Heart left ventricle (tissue), 16 donors: ENCODE data around the gene CLEC18A. TPM values are rescaled to one million over a fixed set of nuclear protein-coding genes. Genes with fewer than 3 reads are reported as not detected.

Source experiments
- ATAC-seq, 4 donors: fragments of 200-7000 bp; cut with Tn5 transposase; one replicate each; pipeline ENCODE4 v1.9.1; 2020 to 2022; ENCODE audit warnings: moderate library complexity in 4 of 4, mild to moderate bottlenecking in 3 of 4, moderate number of reproducible peaks in 1 of 4
- DNase-seq, 5 donors: peaks; one replicate each; pipeline ENCODE4 v3.0.0-alpha.2; 2020
- H3K27ac ChIP-seq, 12 donors: fragments of 200-600 bp; sonication (generic) in 4 of 12; one replicate each; pipeline versions ENCODE4 v1.5.0 to v1.8.0; 2016 to 2022; ENCODE audit warnings: mild to moderate bottlenecking in 2 of 12
- H3K27me3 ChIP-seq, 9 donors: fragments of 200-600 bp; sonication (generic) in 2 of 9; one replicate each; pipeline versions ENCODE4 v1.5.1 to v1.8.0; 2016 to 2022; ENCODE audit warnings: mild to moderate bottlenecking in 3 of 9
- H3K36me3 ChIP-seq, 9 donors: fragments of 200-600 bp; sonication (generic) in 2 of 9; one replicate each; pipeline versions ENCODE4 v1.5.0 to v1.8.0; 2018 to 2022; ENCODE audit warnings: mild to moderate bottlenecking in 2 of 9
- H3K4me1 ChIP-seq, 12 donors: fragments of 200-600 bp; sonication (generic) in 4 of 12; one replicate each; pipeline versions ENCODE4 v1.5.0 to v1.8.0; 2016 to 2022; ENCODE audit warnings: mild to moderate bottlenecking in 3 of 12
- H3K4me3 ChIP-seq, 12 donors: fragments of 200-600 bp; sonication (generic) in 4 of 12; one replicate each; pipeline versions ENCODE4 v1.5.0 to v1.8.0; 2017 to 2022; ENCODE audit warnings: mild to moderate bottlenecking in 9 of 12, moderate library complexity in 4 of 12
- H3K9me3 ChIP-seq, 12 donors: fragments of 200-600 bp; sonication (generic) in 4 of 12; one replicate each; pipeline versions ENCODE4 v1.5.0 to v1.8.0; 2016 to 2022; ENCODE audit warnings: mild to moderate bottlenecking in 1 of 12
- POLR2A ChIP-seq, 2 donors: fragments of 450-650 bp; IDR thresholded peaks; one replicate each; pipeline ENCODE4 v1.6.1; 2017; ENCODE audit warnings: antibody characterized with exemption in 2 of 2, mild to moderate bottlenecking in 2 of 2, moderate library complexity in 2 of 2
- WGBS, 4 donors: extraction: QIAGEN DNeasy Blood & Tissue Kit in 2 of 4; methylation state at CpG; one replicate each; pipeline versions ENCODE4 v1.1.5 to v1.1.7; 2013 to 2018; 5-methylcytosine and 5-hydroxymethylcytosine counted together
- intact Hi-C, 10 donors: fragments of 100-400 bp; cut with DNase I; formaldehyde crosslinking; loops; one replicate each; pipeline versions ENCODE4 v1.11.1 to v1.14.2; 2022
- polyA plus RNA-seq, 2 donors: library from polyadenylated mRNA; stranded (reverse); fragments of 200-250 nt; gene quantifications; one replicate each; pipeline ENCODE4 v1.2.3, GENCODE V29; 2013
- total RNA-seq, 9 donors: library from RNA; depleted of rRNA in 2 of 9; stranded (reverse); fragments of >200 nt in 2 of 9; fragmentation: NEBNext Ultra II Directional in 3 of 9; extraction: Animal tissue kit (Norgen Biotek cat#: 25700) in 3 of 9; gene quantifications; one replicate each; pipeline versions ENCODE4 v1.1.0 to v1.2.4, GENCODE V29; 2016 to 2023
- TF ChIP-seq, protein P1 (sequence below), 12 donors: fragments of 200-600 bp; sonication (generic) in 4 of 12; IDR thresholded peaks; one replicate each; pipeline versions ENCODE4 v1.5.0 to v1.8.0; 2018 to 2022; ENCODE audit warnings: antibody characterized with exemption in 12 of 12, mild to moderate bottlenecking in 5 of 12
- donor health status: ischemic (EF 13 %, LVEDD 7.1; RV severe dilation, severe dysfunction).
- donor health status: healthy with polysubstance abuse.
- donor health status: DM: no; HTN: yes; CAD: no.
- donor health status: DM: no; HTN: no; CAD: no.
- donor health status: ischemic (EF 25% LVEDD 6.9; RV normal size, moderate dysfunction).
- donor health status: ischemic (EF 25% LVEDD 5.7; RV mildly dilated, moderate dysfunction).
- donor health status: healthy.
- donor health status: DM: yes; HTN: yes; CAD: no.
- donor health status: ischemic (EF 35%, LVEDD 5.7; RV mildly dilated, moderate dysfunction).
- donor health status: nonischemic (EF 11% LVEDD 7.7; RV severe dilation, severe dysfunction).
- donor health status: DM: yes; HTN: yes; CAD: no.
- donor health status: PGD.
- donor health status: ischemic (EF 29% LVEDD 5.4; RV normal size, mild dysfunction).
- donor health status: nonischemic (EF 23%, LVEDD 6.1; RV moderate dilation, normal function).

CLEC18A gene
- total and polyA plus RNA-seq, 11 donors, result 0.08 to 1.1 (median 0.13) TPM; not detected in 5

- no peak for TF ChIP-seq POLR2A (IDR thresholded peaks at IDR 0.05)
- TF ChIP-seq, protein P1, sequence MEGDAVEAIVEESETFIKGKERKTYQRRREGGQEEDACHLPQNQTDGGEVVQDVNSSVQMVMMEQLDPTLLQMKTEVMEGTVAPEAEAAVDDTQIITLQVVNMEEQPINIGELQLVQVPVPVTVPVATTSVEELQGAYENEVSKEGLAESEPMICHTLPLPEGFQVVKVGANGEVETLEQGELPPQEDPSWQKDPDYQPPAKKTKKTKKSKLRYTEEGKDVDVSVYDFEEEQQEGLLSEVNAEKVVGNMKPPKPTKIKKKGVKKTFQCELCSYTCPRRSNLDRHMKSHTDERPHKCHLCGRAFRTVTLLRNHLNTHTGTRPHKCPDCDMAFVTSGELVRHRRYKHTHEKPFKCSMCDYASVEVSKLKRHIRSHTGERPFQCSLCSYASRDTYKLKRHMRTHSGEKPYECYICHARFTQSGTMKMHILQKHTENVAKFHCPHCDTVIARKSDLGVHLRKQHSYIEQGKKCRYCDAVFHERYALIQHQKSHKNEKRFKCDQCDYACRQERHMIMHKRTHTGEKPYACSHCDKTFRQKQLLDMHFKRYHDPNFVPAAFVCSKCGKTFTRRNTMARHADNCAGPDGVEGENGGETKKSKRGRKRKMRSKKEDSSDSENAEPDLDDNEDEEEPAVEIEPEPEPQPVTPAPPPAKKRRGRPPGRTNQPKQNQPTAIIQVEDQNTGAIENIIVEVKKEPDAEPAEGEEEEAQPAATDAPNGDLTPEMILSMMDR (IDR thresholded peaks at IDR 0.05), result no peak
- Histone ChIP-seq H3K4me3 (peak overlapping the region in 11 of 12 donors; percentile 4 to 61 (median 46)), H3K27me3 (no peaks in the 10 kb centered on the region), H3K9me3 (no peaks in the 10 kb centered on the region), H3K36me3 (peaks cover 0 to 43% (median 10%) of the 10 kb centered on the region in 9 donors), H3K4me1 (peaks cover 5 to 76% (median 40%) of the 10 kb centered on the region in 12 donors), H3K27ac (peak overlapping the region; percentile 76 to 92 (median 82))
- DNase-seq, result peak in 1 of 5 donors; percentile 44
- intact Hi-C loops, result loop anchor here in 3 of 10 donors (5.0 to 10.0 kb wide), 3 partner anchors 61 to 128 kb away; no protein-coding TSS in a partner anchor
- 43 to 53% (median 49%) methylated on average over 8 of the region's 8 CpGs for WGBS, 4 donors
- no peak for ATAC-seq
Measured at GRCh38 chr16:69925311-69925710, 25.8 kb upstream of the CLEC18A start.

- H3K4me3 ChIP-seq, result peak overlapping the region in 8 of 12 donors; percentile 37 to 61 (median 48)
- DNase-seq, result no peak
Measured at GRCh38 chr16:69926241-69926640, 24.9 kb upstream of the CLEC18A start.

GRCh38 chr16:69927056-69927757 lies 23.9 kb upstream of the CLEC18A start:
- H3K4me1 ChIP-seq, result peaks cover 5 to 67% (median 38%) of the 10 kb centered on the region in 12 donors

More at GRCh38 chr16:69926241-69926640, 24.9 kb upstream of the CLEC18A start:
- intact Hi-C loops, result loop anchor here in 4 of 10 donors (1.0 to 10.0 kb wide), 4 partner anchors 27 to 129 kb away; no protein-coding TSS in a partner anchor
- no peaks in the 10 kb centered on the region for H3K9me3 ChIP-seq
- TF ChIP-seq, protein P1 (IDR thresholded peaks at IDR 0.05), result no peak
- TF ChIP-seq POLR2A (IDR thresholded peaks at IDR 0.05), result no peak
- WGBS, 4 donors, result 86 to 93% (median 89%) methylated on average over 8 of the region's 8 CpGs
- peaks cover 0 to 52% (median 20%) of the 10 kb centered on the region in 9 donors for H3K36me3 ChIP-seq
- ATAC-seq, result no peak
- H3K27me3 ChIP-seq, result no peaks in the 10 kb centered on the region
- H3K27ac ChIP-seq, result peak overlapping the region in 10 of 12 donors; percentile 67 to 92 (median 83)
- H3K4me1 ChIP-seq, result peaks cover 5 to 71% (median 38%) of the 10 kb centered on the region in 12 donors

More at GRCh38 chr16:69927056-69927757, 23.9 kb upstream of the CLEC18A start:
- Histone ChIP-seq H3K36me3 (peaks cover 0 to 62% (median 29%) of the 10 kb centered on the region in 9 donors), H3K9me3 (no peaks in the 10 kb centered on the region), H3K4me3 (peak overlapping the region in 10 of 12 donors; percentile 9 to 61 (median 47)), H3K27ac (peak overlapping the region; percentile 26 to 92 (median 62)), H3K27me3 (no peaks in the 10 kb centered on the region)
- ATAC-seq (peak; percentile 47 to 77 (median 68)), DNase-seq (peak; percentile 68 to 83 (median 73))
- 40 to 58% (median 49%) methylated on average over 12 to 17 of the region's 17 CpGs for WGBS, 4 donors
- TF ChIP-seq, protein P1 (IDR thresholded peaks at IDR 0.05), result no peak
- no peak for TF ChIP-seq POLR2A (IDR thresholded peaks at IDR 0.05)
- intact Hi-C loops, result loop anchor here in 3 of 10 donors (5.0 to 10.0 kb wide), 3 partner anchors 62 to 130 kb away; no protein-coding TSS in a partner anchor
